OCI-LY3 (cell line): ENCODE results near the gene TNRC18.

Experiments used
- EZH2phosphoT487 ChIP-seq: fragments of 200-600 bp; shearing (Covaris generic); IDR thresholded peaks from 2 replicates; pipeline ENCODE4 v1.6.1; 2018; ENCODE audit warnings: antibody characterized with exemption, mixed run types, low read depth
- TF ChIP-seq, protein P1 (sequence below): fragments of 200-600, 300-600 bp; sonication (generic); IDR thresholded peaks from 2 replicates; pipeline ENCODE4 v1.5.1; 2014; ENCODE audit warnings: antibody characterized with exemption, low read length, low read depth

DNA sequence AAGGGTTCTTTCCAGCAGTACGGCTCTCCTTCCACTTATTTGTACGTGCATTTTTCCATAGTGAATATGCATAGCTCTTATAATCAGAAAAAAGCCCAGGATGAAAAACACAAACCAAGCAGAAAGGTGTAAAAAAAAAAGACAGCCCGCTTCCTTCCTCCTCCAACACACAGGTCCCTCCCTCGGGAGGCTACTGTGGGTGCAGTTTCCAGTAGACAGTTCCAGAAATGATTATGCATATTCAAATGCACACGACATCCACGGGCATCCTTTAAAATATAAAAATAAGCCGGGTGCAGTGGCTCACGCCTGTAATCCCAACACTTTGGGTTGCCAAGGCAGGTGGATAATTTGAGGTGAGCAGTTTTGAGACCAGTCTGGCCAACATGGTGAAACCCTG, 59.9 kb downstream of the TNRC18 start:
- TF ChIP-seq, protein P1, sequence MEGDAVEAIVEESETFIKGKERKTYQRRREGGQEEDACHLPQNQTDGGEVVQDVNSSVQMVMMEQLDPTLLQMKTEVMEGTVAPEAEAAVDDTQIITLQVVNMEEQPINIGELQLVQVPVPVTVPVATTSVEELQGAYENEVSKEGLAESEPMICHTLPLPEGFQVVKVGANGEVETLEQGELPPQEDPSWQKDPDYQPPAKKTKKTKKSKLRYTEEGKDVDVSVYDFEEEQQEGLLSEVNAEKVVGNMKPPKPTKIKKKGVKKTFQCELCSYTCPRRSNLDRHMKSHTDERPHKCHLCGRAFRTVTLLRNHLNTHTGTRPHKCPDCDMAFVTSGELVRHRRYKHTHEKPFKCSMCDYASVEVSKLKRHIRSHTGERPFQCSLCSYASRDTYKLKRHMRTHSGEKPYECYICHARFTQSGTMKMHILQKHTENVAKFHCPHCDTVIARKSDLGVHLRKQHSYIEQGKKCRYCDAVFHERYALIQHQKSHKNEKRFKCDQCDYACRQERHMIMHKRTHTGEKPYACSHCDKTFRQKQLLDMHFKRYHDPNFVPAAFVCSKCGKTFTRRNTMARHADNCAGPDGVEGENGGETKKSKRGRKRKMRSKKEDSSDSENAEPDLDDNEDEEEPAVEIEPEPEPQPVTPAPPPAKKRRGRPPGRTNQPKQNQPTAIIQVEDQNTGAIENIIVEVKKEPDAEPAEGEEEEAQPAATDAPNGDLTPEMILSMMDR: no peak
- no peak for TF ChIP-seq EZH2phosphoT487
